ENCODE measurements around the gene EIF3J. TPM values are rescaled to one million over a fixed set of nuclear protein-coding genes. Genes with fewer than 3 reads are reported as not detected.
"Not testable (repeated sequence)": the region's sequence is repeated elsewhere in the genome, so short reads cannot be mapped to it uniquely, and the experiment has no call there.

The EIF3J gene
- total RNA-seq, 1 experiment from 2014 or later = 76.1 TPM

DNA sequence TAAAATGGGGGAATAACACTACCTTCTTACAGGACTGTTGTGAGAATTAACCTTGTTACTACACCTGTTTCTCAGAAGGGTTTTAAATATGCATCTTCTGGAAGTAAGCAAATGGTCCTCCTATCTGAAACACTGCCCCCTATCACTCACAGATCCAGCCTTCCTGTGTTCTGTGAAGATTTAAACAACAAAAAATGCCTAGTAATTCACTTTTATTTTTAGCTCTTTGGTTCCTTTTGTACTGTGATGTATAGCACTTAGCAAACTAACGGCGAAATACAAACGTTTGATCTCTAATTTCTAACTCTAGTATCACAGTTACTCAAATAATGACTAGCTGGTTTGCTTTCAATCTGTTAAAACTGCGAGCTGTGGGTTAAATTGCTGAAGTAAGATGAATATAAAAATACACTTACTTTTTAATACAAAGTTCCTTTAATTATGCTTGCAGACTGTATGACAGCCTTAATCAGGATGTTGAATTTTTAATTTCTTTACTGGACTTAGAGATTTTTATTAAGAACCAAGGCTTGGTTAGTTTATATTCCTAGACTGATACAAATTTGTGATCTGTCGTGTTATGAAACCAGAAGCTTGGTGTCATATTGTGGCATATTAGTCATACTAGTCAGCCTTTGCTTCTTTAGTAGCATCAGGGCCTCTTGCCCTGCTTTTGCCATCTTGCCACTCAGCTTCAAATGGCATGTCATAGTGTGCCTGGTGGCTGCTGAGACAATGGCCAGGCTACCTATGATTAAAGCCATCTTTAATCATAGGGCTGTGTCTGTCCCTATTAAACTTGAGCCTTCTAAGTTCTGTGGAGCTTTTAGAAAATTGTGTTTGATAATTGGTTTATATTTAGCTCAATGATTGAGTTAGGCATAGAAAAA lies 9.2 kb downstream of the EIF3J start:
- Mint-ChIP-seq H3K27me3 (ENCODE audit: low read depth) (no peaks in the 10 kb centered on the region), H3K27ac (no peak overlapping the region), H3K4me3 (no peak overlapping the region), H3K36me3 (peaks cover 36% of the 10 kb centered on the region), H3K4me1 (peaks cover 6% of the 10 kb centered on the region; the same call in 1 of the 2 replicates), H3K9me3 (peaks cover 4% of the 10 kb centered on the region; the same call in 1 of the 2 replicates)
- ChIA-PET POLR2A (interaction anchor here (0.6 kb wide), 1 partner anchor 204 kb away, joined by 4 read pairs; no protein-coding TSS in a partner anchor), CTCF (interaction anchor here (0.7 to 2.0 kb wide), 11 partner anchors 9 to 665 kb away, joined by 3 to 10 read pairs (median 4); partner anchors contain the start of gene EIF3J)
- ATAC-seq = peak; percentile 61
- no peak for DNase-seq (ENCODE audit: low spot score)
- TF ChIP-seq NFE2L1 (CRISPR knock-in tag; IDR thresholded peaks at IDR 0.05) (no peak), RORB (CRISPR knock-in tag; IDR thresholded peaks at IDR 0.05) (no peak), EMX1 (CRISPR knock-in tag; IDR thresholded peaks at IDR 0.05) (no peak), NR1H2 (CRISPR knock-in tag; IDR thresholded peaks at IDR 0.05) (no peak), IRF2 (CRISPR knock-in tag; IDR thresholded peaks at IDR 0.05; ENCODE audit: borderline replicate concordance, low read depth) (no peak), ZNF396 (CRISPR knock-in tag; IDR thresholded peaks at IDR 0.05; ENCODE audit: borderline replicate concordance) (no peak)
- TF ChIP-seq, protein P1, sequence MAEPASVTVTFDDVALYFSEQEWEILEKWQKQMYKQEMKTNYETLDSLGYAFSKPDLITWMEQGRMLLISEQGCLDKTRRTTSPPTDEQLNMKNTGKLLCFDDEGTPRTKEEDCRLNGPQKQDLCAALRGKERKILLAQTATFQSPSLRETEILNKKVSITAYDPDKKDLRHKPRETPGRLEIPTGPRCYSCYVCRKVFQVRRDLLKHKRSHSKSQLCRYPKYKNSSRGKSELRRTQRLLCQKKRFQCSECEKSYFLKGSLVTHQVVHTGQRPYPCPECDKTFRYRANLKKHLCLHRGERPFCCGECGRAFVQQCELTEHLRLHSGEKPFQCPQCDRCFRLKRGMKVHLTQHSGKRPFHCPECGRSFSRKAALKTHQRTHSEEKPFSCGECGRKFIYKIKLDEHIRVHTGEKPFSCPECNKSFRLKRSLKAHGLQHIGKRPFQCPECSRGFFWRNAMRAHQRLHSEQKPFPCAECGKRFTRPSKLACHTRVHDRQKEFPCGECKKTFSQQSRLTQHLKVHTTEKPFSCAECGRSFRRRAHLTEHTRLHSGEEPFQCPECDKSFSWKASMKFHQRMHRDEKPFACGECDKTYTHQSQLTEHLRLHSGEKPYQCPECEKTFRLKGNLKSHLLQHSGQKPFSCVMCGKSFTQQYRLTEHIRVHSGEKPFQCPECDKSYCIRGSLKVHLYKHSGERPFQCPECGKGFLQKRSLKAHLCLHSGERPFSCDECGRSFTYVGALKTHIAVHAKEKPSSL (CRISPR knock-in tag; conservative IDR thresholded peaks at IDR 0.05) = no peak
- TF ChIP-seq, protein P2, sequence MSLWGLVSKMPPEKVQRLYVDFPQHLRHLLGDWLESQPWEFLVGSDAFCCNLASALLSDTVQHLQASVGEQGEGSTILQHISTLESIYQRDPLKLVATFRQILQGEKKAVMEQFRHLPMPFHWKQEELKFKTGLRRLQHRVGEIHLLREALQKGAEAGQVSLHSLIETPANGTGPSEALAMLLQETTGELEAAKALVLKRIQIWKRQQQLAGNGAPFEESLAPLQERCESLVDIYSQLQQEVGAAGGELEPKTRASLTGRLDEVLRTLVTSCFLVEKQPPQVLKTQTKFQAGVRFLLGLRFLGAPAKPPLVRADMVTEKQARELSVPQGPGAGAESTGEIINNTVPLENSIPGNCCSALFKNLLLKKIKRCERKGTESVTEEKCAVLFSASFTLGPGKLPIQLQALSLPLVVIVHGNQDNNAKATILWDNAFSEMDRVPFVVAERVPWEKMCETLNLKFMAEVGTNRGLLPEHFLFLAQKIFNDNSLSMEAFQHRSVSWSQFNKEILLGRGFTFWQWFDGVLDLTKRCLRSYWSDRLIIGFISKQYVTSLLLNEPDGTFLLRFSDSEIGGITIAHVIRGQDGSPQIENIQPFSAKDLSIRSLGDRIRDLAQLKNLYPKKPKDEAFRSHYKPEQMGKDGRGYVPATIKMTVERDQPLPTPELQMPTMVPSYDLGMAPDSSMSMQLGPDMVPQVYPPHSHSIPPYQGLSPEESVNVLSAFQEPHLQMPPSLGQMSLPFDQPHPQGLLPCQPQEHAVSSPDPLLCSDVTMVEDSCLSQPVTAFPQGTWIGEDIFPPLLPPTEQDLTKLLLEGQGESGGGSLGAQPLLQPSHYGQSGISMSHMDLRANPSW (CRISPR knock-in tag; conservative IDR thresholded peaks at IDR 0.05; ENCODE audit: low read depth) = no peak
- TF ChIP-seq, protein P3, sequence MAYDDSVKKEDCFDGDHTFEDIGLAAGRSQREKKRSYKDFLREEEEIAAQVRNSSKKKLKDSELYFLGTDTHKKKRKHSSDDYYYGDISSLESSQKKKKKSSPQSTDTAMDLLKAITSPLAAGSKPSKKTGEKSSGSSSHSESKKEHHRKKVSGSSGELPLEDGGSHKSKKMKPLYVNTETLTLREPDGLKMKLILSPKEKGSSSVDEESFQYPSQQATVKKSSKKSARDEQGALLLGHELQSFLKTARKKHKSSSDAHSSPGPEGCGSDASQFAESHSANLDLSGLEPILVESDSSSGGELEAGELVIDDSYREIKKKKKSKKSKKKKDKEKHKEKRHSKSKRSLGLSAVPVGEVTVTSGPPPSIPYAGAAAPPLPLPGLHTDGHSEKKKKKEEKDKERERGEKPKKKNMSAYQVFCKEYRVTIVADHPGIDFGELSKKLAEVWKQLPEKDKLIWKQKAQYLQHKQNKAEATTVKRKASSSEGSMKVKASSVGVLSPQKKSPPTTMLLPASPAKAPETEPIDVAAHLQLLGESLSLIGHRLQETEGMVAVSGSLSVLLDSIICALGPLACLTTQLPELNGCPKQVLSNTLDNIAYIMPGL (CRISPR knock-in tag; IDR thresholded peaks at IDR 0.05) = no peak
- TF ChIP-seq, protein P4, sequence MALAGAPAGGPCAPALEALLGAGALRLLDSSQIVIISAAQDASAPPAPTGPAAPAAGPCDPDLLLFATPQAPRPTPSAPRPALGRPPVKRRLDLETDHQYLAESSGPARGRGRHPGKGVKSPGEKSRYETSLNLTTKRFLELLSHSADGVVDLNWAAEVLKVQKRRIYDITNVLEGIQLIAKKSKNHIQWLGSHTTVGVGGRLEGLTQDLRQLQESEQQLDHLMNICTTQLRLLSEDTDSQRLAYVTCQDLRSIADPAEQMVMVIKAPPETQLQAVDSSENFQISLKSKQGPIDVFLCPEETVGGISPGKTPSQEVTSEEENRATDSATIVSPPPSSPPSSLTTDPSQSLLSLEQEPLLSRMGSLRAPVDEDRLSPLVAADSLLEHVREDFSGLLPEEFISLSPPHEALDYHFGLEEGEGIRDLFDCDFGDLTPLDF (CRISPR knock-in tag; IDR thresholded peaks at IDR 0.05) = no peak

DNA sequence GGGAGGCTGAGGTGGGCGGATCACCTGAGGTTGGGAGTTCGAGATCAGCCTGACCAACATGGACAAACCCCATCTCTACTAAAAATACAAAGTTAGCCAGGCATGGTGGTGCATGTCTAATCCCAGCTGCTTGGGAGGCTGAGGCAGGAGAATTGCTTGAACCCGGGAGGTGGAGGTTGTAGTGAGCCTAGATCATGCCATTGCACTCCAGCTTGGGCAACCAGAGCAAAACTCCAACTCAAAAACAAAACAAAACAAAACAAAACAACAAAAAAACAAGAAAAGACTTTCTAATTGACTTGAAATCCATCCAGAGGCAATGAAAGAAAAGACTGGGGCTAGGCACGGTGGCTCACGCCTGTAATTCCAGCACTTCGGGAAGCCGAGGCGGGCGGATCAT lies 12.2 kb downstream of the EIF3J start:
- Mint-ChIP-seq H3K27ac (peak overlapping the region; percentile 42; the same call in 1 of the 2 replicates), H3K36me3 (peaks cover 38% of the 10 kb centered on the region)
- H3K4me3 Mint-ChIP-seq; H3K27me3 Mint-ChIP-seq (ENCODE audit: low read depth); H3K9me3 Mint-ChIP-seq; POLR2A ChIA-PET; DNase-seq (ENCODE audit: low spot score); CTCF ChIA-PET; H3K4me1 Mint-ChIP-seq; ATAC-seq: not testable (repeated sequence)

DNA sequence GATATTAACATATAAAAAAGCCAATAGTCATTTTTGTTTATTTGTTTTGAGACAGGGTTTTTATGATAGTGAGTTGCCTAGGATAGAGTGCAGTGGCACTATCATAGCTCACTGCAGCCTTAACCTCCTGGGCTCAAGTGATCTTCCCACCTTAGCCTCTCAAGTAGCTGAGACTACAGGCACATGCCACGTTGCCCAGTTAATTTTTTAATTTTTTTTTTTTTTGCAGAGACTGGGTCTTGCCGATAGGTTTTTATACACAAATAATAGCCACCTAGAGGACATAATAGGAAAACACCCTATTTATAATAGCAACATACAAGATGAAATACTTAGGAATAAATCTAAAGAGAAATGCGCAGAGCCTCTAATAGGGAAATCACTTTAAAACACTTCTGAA lies 13.3 kb downstream of the EIF3J start:
- no peak for DNase-seq (ENCODE audit: low spot score)
- H3K36me3 Mint-ChIP-seq = peaks cover 48% of the 10 kb centered on the region
- H3K9me3 Mint-ChIP-seq = no peaks in the 10 kb centered on the region
- H3K27ac Mint-ChIP-seq = no peak overlapping the region; the same call in 1 of the 2 replicates
- ATAC-seq = no peak
- no peak overlapping the region for H3K4me3 Mint-ChIP-seq
- CTCF ChIA-PET = interaction anchor here (0.5 to 1.2 kb wide), 4 partner anchors 13 to 651 kb away, joined by 3 to 7 read pairs (median 6); no protein-coding TSS in a partner anchor
- POLR2A ChIA-PET = no interaction called here
- H3K27me3 Mint-ChIP-seq (ENCODE audit: low read depth) = no peaks in the 10 kb centered on the region
- peaks cover 6% of the 10 kb centered on the region; the same call in 1 of the 2 replicates for H3K4me1 Mint-ChIP-seq
- TF ChIP-seq ZBTB21 (CRISPR knock-in tag; IDR thresholded peaks at IDR 0.05; ENCODE audit: borderline replicate concordance) (no peak), NR3C1 (CRISPR knock-in tag; conservative IDR thresholded peaks at IDR 0.05; ENCODE audit: low read depth) (no peak), CBFB (CRISPR knock-in tag; IDR thresholded peaks at IDR 0.05; ENCODE audit: low read depth) (no peak), ZNF317 (CRISPR knock-in tag; IDR thresholded peaks at IDR 0.05; ENCODE audit: borderline replicate concordance, low read depth) (no peak), FOXK1 (CRISPR knock-in tag; IDR thresholded peaks at IDR 0.05) (no peak), TEAD1 (CRISPR knock-in tag; IDR thresholded peaks at IDR 0.05) (no peak), ZNF138 (CRISPR knock-in tag; conservative IDR thresholded peaks at IDR 0.05) (no peak)
- TF ChIP-seq, protein P5, sequence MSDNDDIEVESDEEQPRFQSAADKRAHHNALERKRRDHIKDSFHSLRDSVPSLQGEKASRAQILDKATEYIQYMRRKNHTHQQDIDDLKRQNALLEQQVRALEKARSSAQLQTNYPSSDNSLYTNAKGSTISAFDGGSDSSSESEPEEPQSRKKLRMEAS (CRISPR knock-in tag; IDR thresholded peaks at IDR 0.05) = no peak
- TF ChIP-seq, protein P6, sequence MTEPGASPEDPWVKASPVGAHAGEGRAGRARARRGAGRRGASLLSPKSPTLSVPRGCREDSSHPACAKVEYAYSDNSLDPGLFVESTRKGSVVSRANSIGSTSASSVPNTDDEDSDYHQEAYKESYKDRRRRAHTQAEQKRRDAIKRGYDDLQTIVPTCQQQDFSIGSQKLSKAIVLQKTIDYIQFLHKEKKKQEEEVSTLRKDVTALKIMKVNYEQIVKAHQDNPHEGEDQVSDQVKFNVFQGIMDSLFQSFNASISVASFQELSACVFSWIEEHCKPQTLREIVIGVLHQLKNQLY (CRISPR knock-in tag; IDR thresholded peaks at IDR 0.05) = no peak
- TF ChIP-seq, protein P3 (CRISPR knock-in tag; IDR thresholded peaks at IDR 0.05) = no peak

Data from WTC11 (cell line).